Psoas muscle (tissue), 8 donors: Measurements from ENCODE around the gene MIEF1. TPM values are rescaled to one million over a fixed set of nuclear protein-coding genes. Genes with fewer than 3 reads are reported as not detected.

Source experiments
- ATAC-seq, 4 donors: fragments of 200-7000 bp; cut with Tn5 transposase; one replicate each; pipeline ENCODE4 v1.9.1; 2020; ENCODE audit warnings: moderate library complexity in 3 of 4, mild to moderate bottlenecking in 2 of 4
- DNase-seq, 2 donors: peaks; one replicate each; pipeline ENCODE4 v3.0.0-alpha.2; 2020
- H3K27ac ChIP-seq: fragments of 200-600 bp; one replicate; pipeline ENCODE4 v1.8.0; 2022
- H3K27me3 ChIP-seq, 3 donors: fragments of 200-600 bp in 1 of 3; one replicate each; pipeline versions ENCODE4 v1.6.1 to v1.8.0; 2013 to 2022; ENCODE audit warnings: low read length in 2 of 3, mild to moderate bottlenecking in 2 of 3, moderate library complexity in 1 of 3; ENCODE audit not compliant: insufficient read depth in 3 of 3
- H3K36me3 ChIP-seq, 2 donors: fragments of 200-600 bp in 1 of 2; one replicate each; pipeline versions ENCODE4 v1.6.1 to v1.8.0; 2013 to 2022; ENCODE audit warnings: low read depth in 1 of 2, mild to moderate bottlenecking in 1 of 2, moderate library complexity in 1 of 2; ENCODE audit not compliant: insufficient read depth in 1 of 2
- H3K4me1 ChIP-seq: fragments of 200-600 bp; one replicate; pipeline ENCODE4 v1.8.0; 2022
- H3K4me3 ChIP-seq: fragments of 200-600 bp; one replicate; pipeline ENCODE4 v1.8.0; 2022; ENCODE audit warnings: mild to moderate bottlenecking
- H3K9me3 ChIP-seq: fragments of 200-600 bp; one replicate; pipeline ENCODE4 v1.8.0; 2022
- WGBS, 3 donors: extraction: QIAGEN DNeasy Blood & Tissue Kit; methylation state at CpG; one replicate each; pipeline versions ENCODE4 v1.1.6 to v1.1.7; 2013; 5-methylcytosine and 5-hydroxymethylcytosine counted together
- intact Hi-C, 2 donors: fragments of 100-400 bp; cut with DNase I; formaldehyde crosslinking; loops; one replicate each; pipeline versions ENCODE4 v1.11.0 to v1.14.2; 2022
- polyA plus RNA-seq, 3 donors: library from polyadenylated mRNA; stranded (reverse); fragments of 200-250 nt; gene quantifications; one replicate each; pipeline ENCODE4 v1.2.3, GENCODE V29; 2013
- total RNA-seq, 4 donors: library from RNA; stranded (reverse); fragmentation: NEBNext Ultra II Directional in 2 of 4; extraction: Animal tissue kit (Norgen Biotek cat#: 25700) in 2 of 4; gene quantifications; one replicate each; pipeline versions ENCODE4 v1.2.1 to v1.2.4, GENCODE V29; 2021 to 2023
- TF ChIP-seq, protein P1 (sequence below): fragments of 200-600 bp; IDR thresholded peaks from one replicate; pipeline ENCODE4 v1.8.0; 2022; ENCODE audit warnings: antibody characterized with exemption
- donor health status: healthy with polysubstance abuse.
- donor health status: DM: no; HTN: no; CAD: no; lungs with moderate emphysema.
- donor health status: Bipolar disorder and iron deficiency.
- donor health status: healthy.
- donor health status: DM: yes; HTN: yes; CAD: no.
- donor health status: DM: no; HTN: no; CAD: no.
- donor health status: DM: no; HTN: no; CAD: no.
- donor health status: DM: yes; HTN: yes; CAD: no.

The MIEF1 gene
- total and polyA plus RNA-seq, 7 donors: 7.4 to 20.9 (median 14.0) TPM

GRCh38 chr22:39546889-39547586, 44.9 kb downstream of the MIEF1 start:
- DNase-seq (peak in 1 of 2 donors; percentile 16), ATAC-seq (peak in 1 of 4 donors; percentile 34)
- Histone ChIP-seq H3K36me3 (no peaks in the 10 kb centered on the region), H3K4me1 (no peaks in the 10 kb centered on the region), H3K9me3 (no peaks in the 10 kb centered on the region), H3K27ac (no peak overlapping the region), H3K4me3 (no peak overlapping the region), H3K27me3 (peaks cover 0 to 75% (median 22%) of the 10 kb centered on the region in 3 donors)
- TF ChIP-seq, protein P1, sequence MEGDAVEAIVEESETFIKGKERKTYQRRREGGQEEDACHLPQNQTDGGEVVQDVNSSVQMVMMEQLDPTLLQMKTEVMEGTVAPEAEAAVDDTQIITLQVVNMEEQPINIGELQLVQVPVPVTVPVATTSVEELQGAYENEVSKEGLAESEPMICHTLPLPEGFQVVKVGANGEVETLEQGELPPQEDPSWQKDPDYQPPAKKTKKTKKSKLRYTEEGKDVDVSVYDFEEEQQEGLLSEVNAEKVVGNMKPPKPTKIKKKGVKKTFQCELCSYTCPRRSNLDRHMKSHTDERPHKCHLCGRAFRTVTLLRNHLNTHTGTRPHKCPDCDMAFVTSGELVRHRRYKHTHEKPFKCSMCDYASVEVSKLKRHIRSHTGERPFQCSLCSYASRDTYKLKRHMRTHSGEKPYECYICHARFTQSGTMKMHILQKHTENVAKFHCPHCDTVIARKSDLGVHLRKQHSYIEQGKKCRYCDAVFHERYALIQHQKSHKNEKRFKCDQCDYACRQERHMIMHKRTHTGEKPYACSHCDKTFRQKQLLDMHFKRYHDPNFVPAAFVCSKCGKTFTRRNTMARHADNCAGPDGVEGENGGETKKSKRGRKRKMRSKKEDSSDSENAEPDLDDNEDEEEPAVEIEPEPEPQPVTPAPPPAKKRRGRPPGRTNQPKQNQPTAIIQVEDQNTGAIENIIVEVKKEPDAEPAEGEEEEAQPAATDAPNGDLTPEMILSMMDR: no peak
- 45 to 47% (median 46%) methylated on average over 5 of the region's 5 CpGs for WGBS, 3 donors
- intact Hi-C loops: no loop called here

DNA sequence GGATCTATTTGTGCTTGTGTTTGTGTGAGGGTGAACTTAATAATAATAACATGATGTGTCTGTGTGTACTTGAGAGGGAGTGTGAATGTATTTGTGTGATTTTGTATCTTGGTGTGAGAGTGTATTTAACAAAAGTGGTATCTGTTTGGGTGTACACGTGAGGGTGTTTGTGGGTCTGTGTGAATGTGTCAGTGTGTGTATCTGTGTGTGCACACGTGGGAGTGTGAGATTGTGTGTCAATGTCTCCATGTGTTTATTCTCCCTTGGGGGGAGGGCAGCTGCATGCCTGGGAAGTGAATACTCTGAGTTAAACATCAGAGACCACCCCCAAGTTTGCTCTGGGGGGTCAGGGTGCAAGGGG, 45.5 kb downstream of the MIEF1 start:
- Histone ChIP-seq H3K27me3 (peaks cover 0 to 72% (median 22%) of the 10 kb centered on the region in 3 donors), H3K9me3 (no peaks in the 10 kb centered on the region), H3K4me3 (no peak overlapping the region), H3K27ac (no peak overlapping the region), H3K4me1 (no peaks in the 10 kb centered on the region), H3K36me3 (no peaks in the 10 kb centered on the region)
- DNase-seq (no peak), ATAC-seq (no peak)
- 33 to 45% (median 37%) methylated on average over 2 of the region's 2 CpGs for WGBS, 3 donors
- intact Hi-C loops: no loop called here
- TF ChIP-seq, protein P1: no peak

DNA sequence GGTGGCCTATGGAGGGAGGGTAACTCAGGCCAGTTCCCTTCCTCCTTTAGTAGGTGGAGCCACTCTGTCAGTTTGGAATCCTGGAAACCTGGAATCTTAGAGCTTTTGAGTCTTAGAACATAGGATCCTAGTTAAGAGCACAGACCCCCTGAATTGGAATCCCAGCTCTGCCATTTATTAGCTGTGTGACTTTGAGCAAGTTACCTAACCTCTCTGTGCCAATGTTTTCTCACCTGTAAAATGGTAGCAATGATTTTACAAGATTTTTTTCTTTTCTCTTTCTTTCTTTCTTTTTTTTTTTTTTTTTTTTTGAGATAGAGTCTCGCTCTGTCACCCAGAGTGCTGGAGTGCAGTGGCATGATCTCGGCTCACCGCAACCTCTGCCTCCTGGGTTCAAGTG, 51.3 kb downstream of the MIEF1 start:
- Histone ChIP-seq H3K4me3 (no peak overlapping the region), H3K9me3 (no peaks in the 10 kb centered on the region), H3K27ac (no peak overlapping the region), H3K36me3 (no peaks in the 10 kb centered on the region), H3K27me3 (peaks cover 0 to 77% (median 21%) of the 10 kb centered on the region in 3 donors), H3K4me1 (peaks cover 3% of the 10 kb centered on the region)
- ATAC-seq (no peak), DNase-seq (no peak)
- intact Hi-C loops: no loop called here
- WGBS, 3 donors: 67 to 96% (median 83%) methylated on average over 3 of the region's 3 CpGs
- TF ChIP-seq, protein P1: no peak

- ATAC-seq (no peak), DNase-seq (no peak)
- H3K4me1 ChIP-seq: peaks cover 3% of the 10 kb centered on the region
- WGBS, 3 donors: 49 to 57% (median 56%) methylated on average over 3 of the region's 3 CpGs
- no peaks in the 10 kb centered on the region for H3K36me3 ChIP-seq
- intact Hi-C loops: no loop called here
- no peak overlapping the region for H3K27ac ChIP-seq
- no peak overlapping the region for H3K4me3 ChIP-seq
- TF ChIP-seq, protein P1: no peak
- H3K27me3 ChIP-seq: peaks cover 0 to 78% (median 21%) of the 10 kb centered on the region in 3 donors
- no peaks in the 10 kb centered on the region for H3K9me3 ChIP-seq
Measured at GRCh38 chr22:39554151-39554550, 52.1 kb downstream of the MIEF1 start.
